ENCODE results near the gene CHCHD6. TPM values are rescaled to one million over a fixed set of nuclear protein-coding genes. Genes with fewer than 3 reads are reported as not detected.

Gene CHCHD6
- total and polyA plus RNA-seq, 2 of the 4 experiments (the other 2 are of a cell fraction): 18.8 to 28.9 TPM

GRCh38 chr3:126888186-126888760 lies 184.2 kb downstream of the CHCHD6 start:
- CTCF ChIA-PET: no interaction called here
- H2AK5ac ChIP-seq (ENCODE audit: low read depth, low read length): no peak overlapping the region
- H4K8ac ChIP-seq (ENCODE audit: low read depth in 2 of 2, low read length in 2 of 2): no peak overlapping the region
- H3K4me2 ChIP-seq (ENCODE audit: low read depth, low read length): no peak overlapping the region
- BruUV-seq (replicated peaks): no TSS peak
- H2AK9ac ChIP-seq (replicated peaks; ENCODE audit: low read depth, low read length, poor library complexity): no peak overlapping the region
- DNase-seq (no peak), ATAC-seq (ENCODE audit: low read depth) (no peak)
- no peak overlapping the region for H2BK120ac ChIP-seq (ENCODE audit: low read depth, low read length)
- H3K56ac ChIP-seq (ENCODE audit: extremely low read depth, insufficient read depth, low read length): no peak overlapping the region
- no peak overlapping the region for H4K91ac ChIP-seq (ENCODE audit: insufficient read depth, low read depth, low read length)
- H3K9me1 ChIP-seq (ENCODE audit: insufficient read depth, low read length): peaks cover 3% of the 10 kb centered on the region; the same call in 1 of the 2 replicates
- H4K20me1 ChIP-seq (ENCODE audit: insufficient read depth, low read length): no peaks in the 10 kb centered on the region
- no peak overlapping the region for H2BK20ac ChIP-seq (ENCODE audit: low read depth, low read length)
- in situ Hi-C loops (cut with MboI; ENCODE audit: low sequenced_read_pairs) (no loop called here), dilution Hi-C loops (cut with HindIII; ENCODE audit: low sequenced_read_pairs, unreplicated experiment) (no loop called here), intact Hi-C loops (cut with micrococcal nuclease) (no loop called here)
- WGBS, 2 experiments (ENCODE audit: extremely low coverage in 2 of 2, insufficient read length in 1 of 2): no CpG with 5 or more reads among the region's 5 CpGs
- POLR2A ChIA-PET (ENCODE audit: unreplicated experiment): interaction anchor here (0.5 kb wide), 1 partner anchor 32 kb away, joined by 3 read pairs; no protein-coding TSS in a partner anchor
- no peaks in the 10 kb centered on the region for H3K36me3 ChIP-seq (ENCODE audit: control insufficient read depth, insufficient read depth, low read length)
- peaks cover 7% of the 10 kb centered on the region for H3K4me1 ChIP-seq (ENCODE audit: control insufficient read depth, insufficient read depth, low read length)
- no peak overlapping the region for H3K18ac ChIP-seq (ENCODE audit: low read depth, low read length)
- no peak overlapping the region for H3K23ac ChIP-seq (ENCODE audit: low read depth, low read length)
- TF ChIP-seq MXI1 (IDR thresholded peaks at IDR 0.05; ENCODE audit: borderline replicate concordance, low read depth, low read length): no peak
- no peak for TF ChIP-seq USF2 (IDR thresholded peaks at IDR 0.05; ENCODE audit: low read depth, low read length)
- TF ChIP-seq MAZ (IDR thresholded peaks at IDR 0.05; ENCODE audit: borderline replicate concordance, low read depth, low read length): no peak
- no peak for TF ChIP-seq ELK1 (IDR thresholded peaks at IDR 0.05; ENCODE audit: borderline replicate concordance, low read depth, low read length)
- no peak for TF ChIP-seq POLR2A (IDR thresholded peaks at IDR 0.05; ENCODE audit: low read depth, low read length)
- no peak for TF ChIP-seq RAD21 (IDR thresholded peaks at IDR 0.05; ENCODE audit: low read length)
- TF ChIP-seq CHD1 (IDR thresholded peaks at IDR 0.05; ENCODE audit: low read depth, low read length): no peak
- no peak for TF ChIP-seq SMC3 (IDR thresholded peaks at IDR 0.05; ENCODE audit: low read depth, low read length)
- no peak for TF ChIP-seq BHLHE40 (IDR thresholded peaks at IDR 0.05; ENCODE audit: low read depth, low read length)
- TF ChIP-seq MAFK (IDR thresholded peaks at IDR 0.05; ENCODE audit: low read depth, low read length): no peak
- TF ChIP-seq CEBPB (IDR thresholded peaks at IDR 0.05; ENCODE audit: low read depth, low read length): no peak
- TF ChIP-seq RFX5 (IDR thresholded peaks at IDR 0.05; ENCODE audit: low read depth, low read length): no peak
- H3K4ac ChIP-seq (ENCODE audit: low read depth, low read length): no peak overlapping the region
- H3K4me3 ChIP-seq (ENCODE audit: insufficient read depth, low read depth, low read length): no peak overlapping the region
- no peak overlapping the region for H4K5ac ChIP-seq (ENCODE audit: low read depth, low read length)
- no peak overlapping the region for H3K27ac ChIP-seq (ENCODE audit: insufficient read depth, low read length)
- no peak overlapping the region for H2BK5ac ChIP-seq (ENCODE audit: low read depth, low read length, poor library complexity, severe bottlenecking)
- no peak overlapping the region for H3K9ac ChIP-seq (ENCODE audit: low read depth, low read length)
- no peak overlapping the region for H3K14ac ChIP-seq (replicated peaks; ENCODE audit: low read depth, low read length)
- no peak overlapping the region for H2BK15ac ChIP-seq (ENCODE audit: low read depth, low read length)
- no peaks in the 10 kb centered on the region for H3K79me1 ChIP-seq (ENCODE audit: low read depth in 1 of 2, low read length in 2 of 2)
- H3K27me3 ChIP-seq (ENCODE audit: control insufficient read depth, insufficient read depth, low read length): no peaks in the 10 kb centered on the region
- no peaks in the 10 kb centered on the region for H3K9me3 ChIP-seq (ENCODE audit: control insufficient read depth, insufficient read depth, low read length)
- H2AFZ ChIP-seq (replicated peaks; ENCODE audit: low read length, poor library complexity): no peak overlapping the region

All from IMR-90 (cell line).